NCI-H2107 (cell line): ENCODE measurements around the gene ABCG8.

Source experiments
- DNase-seq: peaks from one replicate; lab custom pipeline; 2025; lab: John Stamatoyannopoulos, UW

Gene ABCG8

DNA sequence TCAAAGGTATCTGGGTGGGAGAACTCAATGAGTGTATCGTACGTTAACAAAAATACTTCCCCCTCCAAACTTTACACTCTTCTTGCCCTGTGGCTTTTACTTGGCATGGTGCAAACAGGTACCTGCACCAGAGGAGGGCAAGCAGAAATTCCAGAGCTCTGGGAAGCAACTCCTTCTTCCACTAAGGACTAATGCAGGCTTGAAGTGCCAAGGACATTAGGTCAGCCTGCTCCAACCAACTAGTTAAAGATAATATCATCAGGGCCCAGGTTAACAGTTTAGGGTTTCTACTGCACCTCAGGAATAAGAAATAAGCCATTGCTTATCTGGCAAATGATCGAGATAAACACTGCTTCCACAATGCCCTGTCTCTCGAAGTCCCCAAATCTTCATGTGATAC is 86.7 kb downstream of the ABCG8 start:
- no peak for DNase-seq

DNA sequence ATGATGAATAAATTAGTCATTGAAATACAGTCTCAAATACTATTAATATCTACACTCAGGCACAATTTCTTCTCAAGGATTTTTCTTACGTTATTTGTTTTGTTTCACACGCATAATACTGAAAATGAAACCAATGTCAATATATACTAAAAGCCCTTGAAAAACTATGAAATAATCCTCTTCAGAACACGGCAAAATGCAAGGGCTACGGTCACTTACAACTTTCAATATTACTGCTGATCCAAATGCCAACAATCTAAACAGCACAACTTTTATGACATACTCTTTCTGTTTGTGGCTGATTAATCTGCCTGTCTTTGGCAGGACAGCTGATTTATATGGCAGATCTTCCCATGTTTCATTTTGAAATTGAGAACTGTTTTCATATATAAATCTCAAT is 88.7 kb downstream of the ABCG8 start:
- no peak for DNase-seq

DNA sequence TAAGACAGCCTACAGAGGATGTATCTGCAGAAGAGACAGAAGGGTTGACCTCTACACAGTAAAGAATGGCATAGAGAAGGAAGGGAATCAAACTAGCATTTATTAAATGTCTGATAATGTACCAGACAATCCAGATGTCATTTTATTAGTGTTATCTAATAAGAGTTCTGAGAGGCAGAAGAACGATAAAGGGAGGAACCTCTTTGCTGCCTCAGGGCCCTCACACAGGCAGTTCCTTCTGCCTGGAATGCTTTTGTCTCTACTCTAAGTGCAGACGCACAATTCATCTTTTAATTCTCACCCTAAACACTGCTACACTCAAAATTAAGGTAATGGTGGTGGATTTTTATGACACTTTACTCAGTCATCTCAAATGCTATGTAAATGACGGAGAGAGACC is 92.5 kb downstream of the ABCG8 start:
- DNase-seq = no peak
